Upper lobe of left lung (tissue), 4 donors: ENCODE data around the gene MYOD1.

Experiments used
- EP300 ChIP-seq, 4 donors: sonication (generic); formaldehyde crosslinking; IDR thresholded peaks; one replicate each; pipeline ENCODE4 v1.5.1; 2017; ENCODE audit warnings: antibody characterized with exemption in 4 of 4, control low read depth in 2 of 4
- POLR2A ChIP-seq, 4 donors: fragments of 450-650 bp; IDR thresholded peaks; one replicate each; pipeline ENCODE4 v1.5.1; 2016 to 2017; ENCODE audit warnings: antibody characterized with exemption in 4 of 4, mild to moderate bottlenecking in 2 of 4
- POLR2AphosphoS5 ChIP-seq, 2 donors: sonication (generic); formaldehyde crosslinking; IDR thresholded peaks; one replicate each; pipeline ENCODE4 v1.5.1; 2017; ENCODE audit warnings: antibody characterized with exemption in 2 of 2
- TF ChIP-seq, protein P1 (sequence below), 6 experiments: fragments of 450-650 bp in 4 of 6; fragments of 200-600 bp in 2 of 6; sonication (generic) in 2 of 6; IDR thresholded peaks; one replicate each; pipeline ENCODE4 v1.5.1; 2016 to 2019; ENCODE audit warnings: antibody characterized with exemption in 6 of 6

DNA sequence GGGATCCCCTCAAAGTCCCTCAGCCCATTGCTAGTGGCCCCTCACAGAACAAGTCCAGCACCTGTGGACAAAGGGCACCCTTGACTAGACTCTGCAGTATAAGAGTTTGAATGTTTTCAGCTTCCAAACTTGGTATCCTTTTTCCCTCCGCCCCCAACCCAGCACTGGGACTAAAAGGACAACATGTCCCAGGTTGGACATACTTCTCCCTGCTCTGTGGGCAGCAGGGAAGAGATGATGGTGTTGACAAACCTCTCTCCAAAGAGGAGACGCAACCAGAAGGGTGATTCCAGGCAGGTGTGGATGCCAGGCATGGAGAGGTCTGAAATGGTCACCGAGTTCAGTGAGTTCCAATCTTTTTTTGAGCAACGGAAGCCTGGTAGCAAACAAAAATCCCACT lies 4.5 kb upstream of the MYOD1 start:
- TF ChIP-seq EP300 (IDR thresholded peaks at IDR 0.05) (no peak), POLR2A (IDR thresholded peaks at IDR 0.05) (no peak), POLR2AphosphoS5 (IDR thresholded peaks at IDR 0.05) (no peak)
- TF ChIP-seq, protein P1, sequence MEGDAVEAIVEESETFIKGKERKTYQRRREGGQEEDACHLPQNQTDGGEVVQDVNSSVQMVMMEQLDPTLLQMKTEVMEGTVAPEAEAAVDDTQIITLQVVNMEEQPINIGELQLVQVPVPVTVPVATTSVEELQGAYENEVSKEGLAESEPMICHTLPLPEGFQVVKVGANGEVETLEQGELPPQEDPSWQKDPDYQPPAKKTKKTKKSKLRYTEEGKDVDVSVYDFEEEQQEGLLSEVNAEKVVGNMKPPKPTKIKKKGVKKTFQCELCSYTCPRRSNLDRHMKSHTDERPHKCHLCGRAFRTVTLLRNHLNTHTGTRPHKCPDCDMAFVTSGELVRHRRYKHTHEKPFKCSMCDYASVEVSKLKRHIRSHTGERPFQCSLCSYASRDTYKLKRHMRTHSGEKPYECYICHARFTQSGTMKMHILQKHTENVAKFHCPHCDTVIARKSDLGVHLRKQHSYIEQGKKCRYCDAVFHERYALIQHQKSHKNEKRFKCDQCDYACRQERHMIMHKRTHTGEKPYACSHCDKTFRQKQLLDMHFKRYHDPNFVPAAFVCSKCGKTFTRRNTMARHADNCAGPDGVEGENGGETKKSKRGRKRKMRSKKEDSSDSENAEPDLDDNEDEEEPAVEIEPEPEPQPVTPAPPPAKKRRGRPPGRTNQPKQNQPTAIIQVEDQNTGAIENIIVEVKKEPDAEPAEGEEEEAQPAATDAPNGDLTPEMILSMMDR (IDR thresholded peaks at IDR 0.05) = no peak
